ENCODE measurements around the gene ATXN7L3B. TPM values are rescaled to one million over a fixed set of nuclear protein-coding genes. Genes with fewer than 3 reads are reported as not detected.

The ATXN7L3B gene
- total RNA-seq, 1 donor from 2014 or later: 13.1 TPM

- TF ChIP-seq CTCF (conservative IDR thresholded peaks at IDR 0.05; ENCODE audit: low read depth, low read length): no peak
- DNase-seq (ENCODE audit: low read depth): no peak
- no peak overlapping the region for H3K4me3 ChIP-seq (ENCODE audit: low read depth, low read length)
Measured at GRCh38 chr12:74551291-74551690, 13.7 kb downstream of the ATXN7L3B start.

GRCh38 chr12:74552201-74552600, 14.6 kb downstream of the ATXN7L3B start:
- peak; percentile 15 for TF ChIP-seq CTCF (conservative IDR thresholded peaks at IDR 0.05; ENCODE audit: low read depth, low read length)
- DNase-seq (ENCODE audit: low read depth): no peak
- no peak overlapping the region for H3K4me3 ChIP-seq (ENCODE audit: low read depth, low read length)

- no peak for DNase-seq (ENCODE audit: low read depth)
- no peak overlapping the region for H3K4me3 ChIP-seq (ENCODE audit: low read depth, low read length)
- TF ChIP-seq CTCF (conservative IDR thresholded peaks at IDR 0.05; ENCODE audit: low read depth, low read length): no peak
Measured at GRCh38 chr12:74559728-74560127, 22.1 kb downstream of the ATXN7L3B start.

- DNase-seq (ENCODE audit: low read depth): no peak
- H3K4me3 ChIP-seq (ENCODE audit: low read depth, low read length): no peak overlapping the region
- TF ChIP-seq CTCF (conservative IDR thresholded peaks at IDR 0.05; ENCODE audit: low read depth, low read length): no peak
Measured at GRCh38 chr12:74563927-74564326, 26.3 kb downstream of the ATXN7L3B start.

- H3K4me3 ChIP-seq (ENCODE audit: low read depth, low read length): no peak overlapping the region
- no peak for DNase-seq (ENCODE audit: low read depth)
- TF ChIP-seq CTCF (conservative IDR thresholded peaks at IDR 0.05; ENCODE audit: low read depth, low read length): no peak
Measured at GRCh38 chr12:74578486-74578885, 40.9 kb downstream of the ATXN7L3B start.

GRCh38 chr12:74579446-74579845, 41.8 kb downstream of the ATXN7L3B start:
- no peak for TF ChIP-seq CTCF (conservative IDR thresholded peaks at IDR 0.05; ENCODE audit: low read depth, low read length)
- no peak overlapping the region for H3K4me3 ChIP-seq (ENCODE audit: low read depth, low read length)
- DNase-seq (ENCODE audit: low read depth): no peak

- H3K4me3 ChIP-seq (ENCODE audit: low read depth, low read length): no peak overlapping the region
- no peak for TF ChIP-seq CTCF (conservative IDR thresholded peaks at IDR 0.05; ENCODE audit: low read depth, low read length)
- no peak for DNase-seq (ENCODE audit: low read depth)
Measured at GRCh38 chr12:74579981-74580380, 42.3 kb downstream of the ATXN7L3B start.
